Lower lobe of right lung (tissue), 2 donors: ENCODE results near the gene FUS. TPM values are rescaled to one million over a fixed set of nuclear protein-coding genes. Genes with fewer than 3 reads are reported as not detected.
A peak's percentile ranks its signal among the peaks of the same experiment; 100 is the strongest.
"Not testable (repeated sequence)": the region's sequence is repeated elsewhere in the genome, so short reads cannot be mapped to it uniquely, and the experiment has no call there.

Experiments
- ATAC-seq, 2 donors: fragments of 200-7000 bp; cut with Tn5 transposase; one replicate each; pipeline ENCODE4 v1.9.1; 2020 to 2022; ENCODE audit warnings: mild to moderate bottlenecking in 2 of 2, moderate library complexity in 2 of 2
- DNase-seq: peaks from one replicate; pipeline ENCODE4 v3.0.0-alpha.2; 2020
- H3K27ac ChIP-seq: fragments of 200-600 bp; one replicate; pipeline ENCODE4 v1.8.0; 2022
- H3K27me3 ChIP-seq: fragments of 200-600 bp; one replicate; pipeline ENCODE4 v1.8.0; 2022; ENCODE audit warnings: low read depth
- H3K36me3 ChIP-seq: fragments of 200-600 bp; one replicate; pipeline ENCODE4 v1.8.0; 2022; ENCODE audit warnings: mild to moderate bottlenecking
- H3K4me1 ChIP-seq: fragments of 200-600 bp; one replicate; pipeline ENCODE4 v1.8.0; 2022
- H3K4me3 ChIP-seq: fragments of 200-600 bp; one replicate; pipeline ENCODE4 v1.8.0; 2022; ENCODE audit warnings: mild to moderate bottlenecking
- H3K9me3 ChIP-seq: fragments of 200-600 bp; one replicate; pipeline ENCODE4 v1.8.0; 2022
- CTCF ChIP-seq: fragments of 200-600 bp; IDR thresholded peaks from one replicate; pipeline ENCODE4 v1.8.0; 2022; ENCODE audit warnings: antibody characterized with exemption, mild to moderate bottlenecking
- intact Hi-C: fragments of 100-400 bp; cut with DNase I; formaldehyde crosslinking; loops from one replicate; pipeline ENCODE4 v1.11.0; 2022
- total RNA-seq: library from RNA; stranded (reverse); fragmentation: NEBNext Ultra II Directional; extraction: Animal tissue kit (Norgen Biotek cat#: 25700); gene quantifications from one replicate; pipeline ENCODE4 v1.2.1, GENCODE V29; 2021
- donor health status: DM: no; HTN: yes; CAD: no; lungs with severe emphysema.

FUS gene
- total RNA-seq, 1 donor from 2014 or later, result 179 TPM

DNA sequence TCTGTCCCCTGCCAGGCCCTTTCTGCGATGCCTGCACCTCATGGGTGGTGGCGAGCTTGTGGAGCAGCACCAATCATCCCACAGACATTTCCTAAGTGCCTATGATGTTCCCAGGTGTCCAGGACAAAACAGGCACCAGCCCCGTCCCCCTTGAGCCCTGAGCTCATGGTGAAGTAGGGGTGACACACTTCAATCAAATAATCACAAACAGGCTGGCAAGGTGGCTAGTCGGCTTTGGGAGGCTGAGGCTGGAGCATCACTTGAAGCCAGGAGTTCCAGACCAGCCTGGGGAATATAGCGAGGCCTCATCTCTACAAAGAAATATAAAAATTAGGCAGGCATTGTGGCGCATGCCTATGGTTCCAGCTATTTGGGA lies 43.7 kb upstream of the FUS start:
- Histone ChIP-seq H3K27ac (no peak overlapping the region), H3K4me3 (no peak overlapping the region), H3K4me1 (peaks cover 49% of the 10 kb centered on the region), H3K27me3 (no peaks in the 10 kb centered on the region), H3K36me3 (peaks cover 15% of the 10 kb centered on the region), H3K9me3 (no peaks in the 10 kb centered on the region)
- intact Hi-C loops, result no loop called here
- no peak for TF ChIP-seq CTCF
- ATAC-seq (no peak), DNase-seq (no peak)

GRCh38 chr16:31136822-31137499 lies 43.0 kb upstream of the FUS start:
- H3K27me3 ChIP-seq, H3K9me3 ChIP-seq, intact Hi-C loops, H3K4me3 ChIP-seq, H3K27ac ChIP-seq, ATAC-seq, H3K36me3 ChIP-seq, DNase-seq: not testable (repeated sequence)
- peaks cover 49% of the 10 kb centered on the region for H3K4me1 ChIP-seq

- peak; percentile 89 for DNase-seq
- H3K4me3 ChIP-seq, result peak overlapping the region; percentile 21
- intact Hi-C loops, result no loop called here
- peaks cover 46% of the 10 kb centered on the region for H3K4me1 ChIP-seq
- no peaks in the 10 kb centered on the region for H3K9me3 ChIP-seq
- H3K27ac ChIP-seq, result peak overlapping the region; percentile 86
- H3K27me3 ChIP-seq, result no peaks in the 10 kb centered on the region
- TF ChIP-seq CTCF, result no peak
- no peaks in the 10 kb centered on the region for H3K36me3 ChIP-seq
- ATAC-seq, result peak; percentile 60 to 63
Observed at GRCh38 chr16:31138621-31139578, 41.0 kb upstream of the FUS start.

- ATAC-seq, H3K36me3 ChIP-seq, DNase-seq, intact Hi-C loops, H3K27me3 ChIP-seq, H3K9me3 ChIP-seq, H3K4me3 ChIP-seq: not testable (repeated sequence)
- Histone ChIP-seq H3K27ac (peak overlapping the region; percentile 86), H3K4me1 (peaks cover 44% of the 10 kb centered on the region)
Observed at GRCh38 chr16:31141071-31141469, 38.9 kb upstream of the FUS start.

DNA sequence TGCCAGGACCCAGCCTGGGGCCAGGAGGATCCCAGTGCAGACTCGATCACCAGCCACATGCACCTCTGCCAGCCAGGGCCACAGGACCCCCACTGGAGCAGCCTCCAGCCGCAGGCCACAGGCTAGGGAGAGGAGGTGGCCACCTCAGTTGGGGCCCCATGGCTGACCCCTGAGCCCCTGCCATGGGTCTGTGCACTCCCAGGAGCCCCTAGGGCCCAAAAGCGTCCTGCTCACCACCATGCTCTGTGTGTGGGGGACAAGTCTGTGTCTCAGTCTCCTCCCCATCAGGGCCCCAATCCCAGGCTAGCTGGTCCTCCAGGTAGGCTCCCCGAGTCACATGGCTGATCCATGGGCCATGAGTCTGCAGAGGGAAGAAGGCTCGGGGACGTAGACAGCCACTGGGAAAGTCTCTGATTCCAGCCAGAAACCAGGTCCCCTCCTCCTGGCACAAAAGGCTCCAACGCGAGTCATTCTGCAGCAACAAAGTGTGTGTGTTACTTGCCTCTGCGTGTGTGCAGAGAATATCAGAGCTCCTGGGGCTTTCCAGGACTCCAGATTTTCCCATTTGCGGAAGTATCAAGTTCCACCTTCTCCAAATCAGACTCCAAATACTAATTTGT lies 38.3 kb upstream of the FUS start:
- peak overlapping the region; percentile 86 for H3K27ac ChIP-seq
- ATAC-seq (peak in 1 of 2 donors; percentile 0), DNase-seq (no peak)
- H3K36me3 ChIP-seq, result no peaks in the 10 kb centered on the region
- H3K27me3 ChIP-seq, result no peaks in the 10 kb centered on the region
- peak overlapping the region; percentile 40 for H3K4me3 ChIP-seq
- no peaks in the 10 kb centered on the region for H3K9me3 ChIP-seq
- no peak for TF ChIP-seq CTCF
- H3K4me1 ChIP-seq, result peaks cover 41% of the 10 kb centered on the region
- intact Hi-C loops, result no loop called here

DNA sequence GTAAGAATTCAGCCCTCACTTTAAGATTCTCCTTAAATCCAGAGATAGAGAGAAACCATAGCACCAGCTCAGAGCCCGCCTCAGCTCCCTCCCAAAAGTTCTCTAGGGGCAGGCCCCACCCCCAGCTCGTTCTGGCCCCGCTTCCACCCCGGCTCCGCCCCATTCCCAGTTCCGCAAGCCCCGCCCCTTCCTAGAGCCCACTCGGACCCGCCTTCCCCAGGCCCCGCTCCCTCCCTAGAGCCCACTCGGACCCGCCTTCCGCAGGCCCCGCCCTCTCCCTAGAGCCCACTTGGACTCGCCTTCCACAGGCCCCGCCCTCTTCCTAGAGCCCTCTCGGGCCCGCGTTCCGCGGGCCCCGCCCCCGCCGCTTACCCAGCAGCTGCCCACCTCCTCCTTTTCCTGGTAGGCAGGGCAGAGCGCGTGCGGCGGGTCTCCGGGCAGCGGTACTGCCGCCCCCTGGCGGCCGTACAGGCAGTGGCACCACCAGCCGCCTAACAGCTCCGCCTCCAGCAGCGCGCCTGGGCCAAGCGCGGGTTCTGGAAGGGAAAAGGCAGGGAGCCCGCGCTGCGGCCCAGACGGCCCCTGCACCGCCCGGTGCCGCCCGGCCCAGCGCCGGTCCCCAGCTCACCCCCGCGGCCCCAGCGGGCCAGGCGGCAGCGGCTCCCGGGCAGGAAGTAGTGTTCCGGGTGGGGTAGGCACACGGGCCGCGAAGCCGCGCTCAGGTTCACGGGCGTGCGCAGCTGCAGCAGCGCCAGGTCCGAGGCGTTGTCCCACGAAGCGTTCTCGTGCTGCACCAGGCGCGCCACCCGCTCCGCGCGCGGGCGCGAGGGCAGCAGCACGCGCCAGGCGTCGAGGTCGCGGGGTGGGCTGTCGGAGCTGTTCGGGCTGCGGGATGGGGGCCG lies 37.6 kb upstream of the FUS start:
- Histone ChIP-seq H3K27me3 (no peaks in the 10 kb centered on the region), H3K4me3 (peak overlapping the region; percentile 59), H3K27ac (peak overlapping the region; percentile 91), H3K4me1 (peaks cover 41% of the 10 kb centered on the region), H3K36me3 (no peaks in the 10 kb centered on the region), H3K9me3 (no peaks in the 10 kb centered on the region)
- peak; percentile 94 to 97 for ATAC-seq
- intact Hi-C loops, result no loop called here
- peak; percentile 100 for DNase-seq
- TF ChIP-seq CTCF, result peak; percentile 89
